GM21526 (cell line): Measurements from ENCODE around the gene SEMA5A.

Source experiments
- ATAC-seq: cut with Tn5 transposase; IDR thresholded peaks from one replicate; pipeline ENCODE4 v1.9.1; 2021; ENCODE audit warnings: moderate library complexity; ENCODE audit not compliant: unreplicated experiment, low FRiP score

The SEMA5A gene

DNA sequence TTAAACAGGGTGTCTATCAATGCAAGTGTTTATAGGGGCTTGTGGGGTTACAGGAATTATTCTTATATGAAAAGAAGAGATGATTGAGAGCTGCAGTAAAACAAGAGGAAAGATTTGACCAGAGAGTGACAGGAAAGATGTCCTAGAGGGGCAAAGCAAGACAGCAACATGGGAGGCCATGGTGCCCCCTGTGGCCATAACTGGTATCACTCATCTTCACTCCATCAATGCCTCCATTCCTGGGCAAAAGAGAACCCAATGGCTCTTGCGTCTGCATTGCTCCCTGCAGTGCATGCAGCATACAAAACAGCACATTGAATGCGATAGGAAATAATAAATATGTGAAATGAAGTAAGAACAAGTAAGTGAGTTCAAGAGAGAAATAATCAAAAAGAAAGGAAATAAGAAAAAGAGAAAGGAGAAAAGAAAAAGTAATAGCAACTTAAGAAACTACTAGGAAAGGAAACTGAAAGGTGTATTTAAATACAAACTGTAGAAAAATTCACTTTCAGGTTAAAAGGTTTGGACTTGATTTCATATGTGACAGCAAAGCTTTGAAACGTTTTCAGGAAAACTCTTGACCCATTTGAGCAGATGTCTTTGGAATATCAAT lies 206.6 kb downstream of the SEMA5A start:
- peak; percentile 69 for ATAC-seq

DNA sequence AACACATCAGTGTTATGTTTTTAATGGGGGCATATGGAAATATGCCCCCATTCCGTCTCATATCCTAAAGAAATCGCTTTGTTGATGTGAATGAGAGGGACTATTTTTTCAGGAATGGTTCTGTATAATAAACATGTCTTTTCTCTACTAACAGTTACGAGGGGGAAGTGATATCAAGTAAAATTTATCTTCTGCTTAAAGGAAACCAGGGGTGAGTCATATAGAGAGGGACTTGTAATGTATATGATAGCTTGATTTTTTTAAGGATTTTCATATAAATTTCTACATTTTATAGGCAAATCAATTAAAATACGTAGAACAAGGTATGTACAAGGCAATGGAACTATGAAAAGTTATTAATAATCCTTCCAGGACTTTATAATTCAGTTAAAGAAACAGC lies 207.1 kb downstream of the SEMA5A start:
- ATAC-seq = no peak

DNA sequence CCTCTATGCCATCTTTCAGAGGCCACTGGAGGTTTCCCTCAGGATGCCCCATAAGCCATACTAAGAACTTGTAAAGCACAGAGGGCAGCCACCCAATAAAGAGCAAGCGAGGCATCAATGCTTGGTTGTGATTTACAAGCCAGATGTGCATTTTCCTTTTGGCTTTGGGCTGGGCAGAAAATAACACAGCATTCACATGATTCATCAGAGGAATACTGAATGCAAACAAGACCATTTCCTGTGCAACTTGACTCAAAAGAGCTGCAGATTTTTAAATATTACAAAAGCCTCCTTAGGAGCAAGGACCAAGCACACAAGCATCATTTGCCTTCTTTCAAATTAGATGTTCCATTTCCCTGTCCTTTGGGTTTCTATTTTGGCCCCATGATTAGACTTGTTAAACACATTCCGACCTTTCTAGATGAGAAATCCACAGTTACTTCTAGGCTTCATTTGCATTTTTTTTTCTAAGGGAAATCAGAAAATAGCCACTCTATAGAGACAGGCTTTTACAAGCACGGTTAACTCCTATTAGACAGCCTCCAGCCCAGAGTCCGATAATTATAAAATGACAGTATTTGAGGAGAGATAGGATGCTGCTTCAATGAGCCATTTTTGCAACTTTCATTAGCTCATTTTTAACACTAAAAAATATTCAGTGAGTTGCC lies 207.8 kb downstream of the SEMA5A start:
- no peak for ATAC-seq

DNA sequence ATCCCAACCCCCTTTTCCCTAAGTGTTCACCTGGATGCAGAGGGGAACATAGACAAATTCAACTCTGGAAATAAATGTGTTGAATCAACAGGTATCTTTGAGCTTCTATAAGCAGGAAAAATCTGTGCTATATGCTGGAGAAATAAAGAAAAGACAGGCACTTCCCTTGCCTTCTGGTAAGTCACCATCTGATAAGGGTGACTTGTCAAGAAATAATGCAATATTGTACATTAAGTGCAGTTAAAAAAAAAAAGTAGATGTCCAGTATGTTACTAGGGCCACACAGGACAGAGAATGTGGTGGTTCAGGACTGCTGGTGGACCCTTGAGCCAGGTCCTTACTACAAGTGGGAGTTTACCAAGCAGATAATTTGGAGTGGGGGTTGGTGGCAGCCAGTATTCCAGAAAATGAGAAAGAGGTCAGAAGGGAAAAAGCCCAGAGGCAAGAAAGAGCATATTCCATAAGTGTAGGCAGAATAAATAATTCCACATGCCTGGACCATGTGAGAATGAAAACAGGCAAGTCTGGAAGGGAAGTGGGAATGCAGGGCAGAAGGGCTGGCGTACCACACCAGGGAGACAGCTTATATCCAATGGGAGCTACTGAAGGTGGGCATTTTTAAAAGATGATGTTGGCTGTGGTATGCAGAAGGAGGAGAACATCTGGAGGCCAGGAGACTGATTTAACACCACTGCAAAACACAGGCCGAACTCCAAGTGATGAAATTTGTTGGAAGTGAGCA lies 209.9 kb downstream of the SEMA5A start:
- no peak for ATAC-seq

DNA sequence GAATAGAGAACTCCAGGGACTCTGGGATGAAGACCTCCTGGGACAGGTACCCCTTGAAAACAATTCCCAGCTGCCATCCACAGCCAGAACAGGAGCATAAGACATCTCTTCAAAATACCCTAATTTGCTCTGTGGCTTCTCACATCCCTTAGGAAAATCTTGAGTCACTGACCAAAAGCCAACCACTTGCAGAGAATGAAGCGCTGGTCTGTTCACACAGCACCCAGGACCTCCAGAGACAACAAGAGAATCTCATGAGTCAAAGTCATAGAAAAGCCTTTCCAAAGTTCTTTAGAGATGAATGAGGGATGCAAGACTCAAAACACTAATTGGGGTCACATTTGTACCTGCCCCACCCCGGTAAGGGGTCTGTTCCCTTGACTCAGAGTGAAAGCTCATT lies 210.6 kb downstream of the SEMA5A start:
- no peak for ATAC-seq

DNA sequence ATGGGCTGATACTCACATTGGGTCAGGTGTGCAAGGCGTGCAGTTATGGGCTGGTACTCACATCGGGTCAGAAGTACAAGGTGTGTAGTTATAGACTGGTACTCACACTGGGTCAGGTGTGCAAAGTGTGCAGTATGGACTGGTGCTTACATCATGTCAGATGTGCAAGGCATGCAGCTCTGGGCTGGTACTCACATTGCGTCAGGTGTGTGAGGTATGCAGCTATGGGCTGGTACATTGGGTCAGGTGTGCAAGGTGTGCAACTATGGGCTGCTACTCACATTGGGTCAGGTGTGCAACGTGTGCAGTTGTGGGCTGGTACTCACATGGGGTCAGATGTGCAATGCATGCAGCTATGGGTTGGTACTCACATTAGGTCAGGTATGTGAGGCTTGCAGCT lies 213.8 kb downstream of the SEMA5A start:
- ATAC-seq = no peak

DNA sequence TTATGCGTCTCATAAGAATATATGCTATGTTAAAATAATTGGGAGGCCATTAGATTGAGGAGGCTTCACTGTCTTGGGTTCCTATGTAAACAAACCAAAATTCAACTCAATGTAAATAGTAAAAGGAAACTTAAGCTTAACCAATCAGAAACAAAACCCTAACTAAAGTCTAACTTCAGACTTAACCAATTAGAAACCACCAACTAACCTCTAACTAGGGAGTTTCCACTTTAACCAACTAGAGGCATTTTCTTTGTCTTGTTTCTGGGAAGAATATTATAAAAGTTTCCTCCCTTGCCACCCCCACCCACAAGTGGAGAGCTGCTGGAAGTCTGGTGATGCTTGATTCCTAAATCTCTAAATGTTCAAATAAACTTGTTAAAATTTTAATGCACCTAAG lies 214.5 kb downstream of the SEMA5A start:
- ATAC-seq = no peak

DNA sequence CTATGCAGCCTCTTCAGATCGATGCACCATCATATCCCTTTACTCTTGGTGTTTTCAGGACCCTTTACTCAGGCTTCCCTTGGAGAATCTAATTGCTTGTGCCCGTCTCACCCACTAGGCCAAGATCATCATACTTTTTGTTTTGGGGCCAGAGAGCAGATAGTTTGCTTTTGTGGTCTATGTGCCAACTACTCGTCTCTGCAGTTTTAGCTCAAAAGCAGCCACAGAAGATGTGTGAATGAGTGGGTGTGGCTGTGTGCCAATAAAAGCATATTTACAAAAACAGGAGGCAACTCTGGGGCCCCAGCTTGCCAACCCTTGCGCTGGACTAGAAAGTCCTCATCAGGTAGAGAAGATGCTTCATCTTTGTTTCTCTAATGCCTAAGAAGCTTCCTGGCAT lies 216.8 kb downstream of the SEMA5A start:
- ATAC-seq = no peak

DNA sequence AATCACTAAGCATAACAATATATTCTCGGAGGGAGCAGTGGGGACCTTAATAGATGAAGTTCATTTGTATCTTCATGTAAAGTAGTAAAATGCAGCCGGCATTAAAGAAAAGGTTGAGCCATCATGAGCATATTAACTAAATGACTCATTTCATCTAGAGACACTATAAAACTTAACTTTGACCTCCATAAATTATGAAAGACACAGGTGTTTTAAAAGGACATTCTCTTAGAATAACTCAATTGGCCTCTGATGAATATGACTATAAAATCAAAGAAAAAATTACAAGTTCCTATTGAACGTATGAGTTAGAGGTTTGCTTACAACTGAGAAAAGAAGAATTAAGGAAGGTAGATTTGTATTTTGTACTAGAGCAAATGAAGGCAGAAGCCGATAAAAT lies 220.3 kb downstream of the SEMA5A start:
- no peak for ATAC-seq

DNA sequence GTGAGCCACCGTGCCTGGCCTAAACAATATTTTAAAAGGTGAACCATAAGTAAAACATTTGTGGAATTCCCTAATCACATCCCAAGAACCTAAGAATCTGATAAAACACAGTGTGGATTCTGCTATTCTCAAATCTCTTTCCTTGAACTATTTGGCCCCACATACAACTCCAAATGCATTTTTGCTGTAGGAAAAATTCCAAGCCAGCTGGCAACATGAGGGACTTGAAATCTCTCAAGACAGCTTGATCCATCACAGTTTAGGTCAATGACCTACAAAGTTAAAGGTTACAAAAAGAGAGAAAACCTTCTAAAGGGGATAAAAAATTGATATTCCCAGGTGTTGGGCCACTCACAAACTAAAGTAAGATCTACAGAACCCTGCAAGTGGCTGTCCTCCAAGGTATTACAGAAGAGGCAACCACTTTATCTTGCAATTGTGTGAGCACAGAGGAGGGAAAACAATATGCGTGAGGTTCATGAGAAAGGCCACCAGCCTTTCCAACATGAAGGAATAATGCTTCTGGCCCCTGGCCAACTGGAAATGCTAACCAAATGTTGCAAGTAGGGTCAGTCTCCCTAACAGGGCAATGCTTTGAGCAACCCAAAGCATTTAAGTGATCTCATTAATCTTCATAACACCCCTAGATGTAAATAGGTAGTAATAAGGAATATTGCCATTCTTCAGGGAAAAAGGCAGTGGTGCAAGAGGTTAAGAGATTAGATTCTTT lies 221.4 kb downstream of the SEMA5A start:
- no peak for ATAC-seq

DNA sequence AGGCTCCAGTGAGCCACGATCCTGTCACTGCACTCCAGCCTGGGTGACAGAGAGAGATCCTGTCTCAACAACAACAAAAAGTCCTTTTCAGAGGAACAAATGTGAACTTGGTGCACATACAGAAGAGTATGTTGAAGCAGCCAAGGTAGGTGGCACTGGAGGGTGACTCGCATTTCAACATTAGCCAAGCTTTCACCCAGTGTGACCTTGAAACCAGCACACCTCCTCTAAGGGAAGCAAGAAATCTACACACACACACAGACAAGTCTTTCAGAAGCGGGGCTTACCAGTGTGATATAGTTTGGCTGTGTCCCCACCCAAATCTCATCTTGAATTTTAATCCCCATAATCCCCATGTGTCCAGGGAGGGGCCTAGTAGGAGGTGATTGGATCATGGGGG lies 225.2 kb downstream of the SEMA5A start:
- ATAC-seq = no peak

DNA sequence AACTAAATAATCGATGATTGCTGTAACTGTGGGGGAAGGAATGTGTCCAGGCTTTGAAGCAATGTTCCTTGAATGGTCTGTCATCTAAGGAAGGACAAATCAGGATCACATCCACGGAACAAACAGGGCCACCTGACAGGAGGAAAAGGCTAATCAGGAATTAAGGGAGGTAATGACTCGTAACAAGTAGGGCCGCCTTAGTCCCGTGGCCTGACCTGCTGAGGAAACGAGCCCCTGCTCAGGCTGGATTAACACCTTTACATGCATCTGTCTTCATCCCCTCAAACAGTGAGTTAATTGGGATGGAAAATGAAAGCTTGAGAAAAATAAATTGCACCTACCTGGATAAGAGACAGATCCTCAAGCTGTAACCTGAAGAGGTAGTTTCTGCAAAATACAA lies 227.8 kb downstream of the SEMA5A start:
- ATAC-seq = no peak

DNA sequence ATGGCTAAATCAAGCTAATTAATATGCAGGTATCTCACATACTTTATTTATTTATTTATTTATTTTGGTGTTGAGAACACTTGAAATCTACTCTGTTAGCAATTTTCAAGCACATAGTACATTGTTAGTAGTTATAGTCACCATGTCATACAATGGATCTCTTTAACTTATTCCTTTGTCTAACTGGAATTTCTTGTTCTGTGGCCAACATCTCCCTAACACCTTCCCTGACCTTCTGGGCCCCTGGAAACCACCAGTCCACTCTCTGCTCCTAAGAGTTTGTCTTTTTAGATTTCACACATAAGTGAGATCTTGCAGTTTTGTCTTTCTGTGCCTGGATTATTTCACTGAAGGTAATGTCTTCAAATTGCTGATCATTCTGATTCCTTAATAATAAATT lies 229.1 kb downstream of the SEMA5A start:
- no peak for ATAC-seq

DNA sequence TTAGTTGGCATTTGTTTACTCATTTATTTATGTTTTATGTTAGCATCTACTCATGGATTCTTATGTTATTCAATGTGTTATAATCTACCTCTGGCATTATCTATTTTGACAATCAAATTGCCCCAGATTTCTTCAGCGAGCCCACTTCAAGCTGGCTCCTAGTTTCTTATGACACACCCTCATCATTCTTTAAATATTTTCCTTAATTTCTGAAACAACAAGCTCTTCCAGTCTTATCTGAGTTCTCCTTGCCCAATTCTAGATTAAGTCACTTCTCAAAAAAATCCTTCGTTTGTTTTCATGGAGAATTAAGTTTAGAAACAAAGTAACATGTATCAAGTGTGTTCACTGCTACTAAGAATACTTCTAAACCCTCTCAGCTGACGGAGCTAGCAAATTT lies 229.8 kb downstream of the SEMA5A start:
- no peak for ATAC-seq

DNA sequence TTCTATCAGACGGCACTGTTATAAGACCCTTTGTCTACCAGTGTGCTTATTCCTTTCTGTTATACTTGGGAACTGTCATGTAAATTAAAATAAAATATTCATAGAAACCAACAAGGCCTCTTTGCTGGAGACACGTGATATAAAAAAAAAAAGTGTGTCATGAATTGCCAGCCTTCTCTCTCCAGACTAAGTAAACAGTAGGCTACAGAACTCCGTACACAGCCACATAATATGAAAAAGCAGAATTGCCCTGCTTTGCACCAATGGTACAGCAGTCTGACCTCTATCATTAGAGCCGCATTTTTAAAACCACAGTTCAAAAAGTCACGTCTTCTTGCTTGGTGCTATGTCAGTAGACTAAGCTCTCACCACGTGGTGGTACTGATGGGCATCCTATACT lies 231.3 kb downstream of the SEMA5A start:
- no peak for ATAC-seq

DNA sequence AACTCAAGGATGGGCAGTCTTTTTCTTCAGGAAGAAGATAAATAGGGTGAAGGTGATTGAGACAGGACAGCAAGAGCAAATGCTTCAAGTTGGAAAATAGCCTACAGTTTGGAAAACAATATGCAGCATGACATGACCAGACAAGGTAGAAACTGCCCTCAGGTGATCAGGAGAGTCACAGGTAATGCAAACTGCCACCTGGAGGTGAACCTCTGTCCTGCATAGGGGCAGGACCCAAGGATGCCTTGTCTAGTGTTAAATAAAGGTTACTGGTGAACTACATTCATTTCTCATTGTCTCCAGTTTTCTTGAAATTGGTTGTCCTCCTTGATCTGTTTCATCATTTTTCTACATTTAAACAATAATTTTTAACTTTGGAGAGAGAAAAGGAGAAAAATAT lies 232.1 kb downstream of the SEMA5A start:
- no peak for ATAC-seq

DNA sequence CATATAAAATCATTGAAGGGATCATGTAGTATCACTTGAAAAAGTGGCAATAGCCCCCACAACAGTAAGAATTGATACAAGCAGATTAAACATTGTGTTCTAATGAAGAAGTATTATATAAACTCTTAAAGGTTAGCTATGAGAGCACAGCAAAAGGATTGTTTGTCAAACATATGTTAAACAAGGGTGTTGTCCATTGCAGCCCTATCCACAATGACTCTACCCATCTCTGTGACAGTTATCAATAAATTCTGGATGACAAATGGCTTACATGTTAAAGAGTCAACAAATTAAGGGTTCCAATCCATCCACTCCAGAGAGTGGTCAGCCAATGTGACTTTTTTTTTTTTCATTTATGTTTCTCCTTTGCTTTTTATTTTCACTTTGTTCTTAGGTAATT lies 238.7 kb downstream of the SEMA5A start:
- no peak for ATAC-seq

DNA sequence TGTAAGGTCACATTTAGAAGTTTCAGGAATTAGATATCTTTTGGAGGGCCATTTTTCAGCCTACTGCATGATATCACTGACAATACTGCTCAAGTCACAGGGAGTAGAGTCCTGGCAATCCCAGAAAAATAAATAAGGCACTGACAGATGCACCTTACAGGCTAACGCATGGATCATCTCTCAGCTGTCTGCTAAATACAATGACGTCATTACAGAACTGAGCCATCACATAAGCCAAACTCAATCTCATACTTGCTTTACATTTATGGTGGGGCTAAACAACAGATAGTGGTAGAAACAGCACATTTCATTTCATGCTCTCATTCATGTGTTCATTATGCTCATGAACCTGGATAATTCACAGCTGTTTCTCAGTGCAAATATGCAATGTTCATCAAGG lies 243.7 kb downstream of the SEMA5A start:
- ATAC-seq = no peak

DNA sequence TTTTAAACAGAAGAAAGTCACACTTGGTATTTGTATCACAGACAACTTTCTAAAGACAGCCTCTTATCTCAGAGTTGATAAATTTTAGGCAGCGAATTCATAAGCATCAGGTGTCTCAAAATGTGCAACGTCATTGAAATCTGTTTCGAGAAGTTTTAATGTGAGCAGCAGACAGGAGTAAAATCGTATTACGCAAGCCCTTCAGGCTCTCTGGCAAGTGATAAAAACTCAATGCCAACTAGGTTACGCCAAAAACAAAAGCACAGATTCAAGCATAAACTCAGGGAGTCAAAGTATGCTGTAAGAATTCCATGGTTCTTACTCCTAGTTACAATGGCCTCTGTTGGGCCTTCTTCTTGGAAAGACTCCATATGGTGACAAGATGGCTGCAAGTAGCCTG lies 244.7 kb downstream of the SEMA5A start:
- no peak for ATAC-seq

DNA sequence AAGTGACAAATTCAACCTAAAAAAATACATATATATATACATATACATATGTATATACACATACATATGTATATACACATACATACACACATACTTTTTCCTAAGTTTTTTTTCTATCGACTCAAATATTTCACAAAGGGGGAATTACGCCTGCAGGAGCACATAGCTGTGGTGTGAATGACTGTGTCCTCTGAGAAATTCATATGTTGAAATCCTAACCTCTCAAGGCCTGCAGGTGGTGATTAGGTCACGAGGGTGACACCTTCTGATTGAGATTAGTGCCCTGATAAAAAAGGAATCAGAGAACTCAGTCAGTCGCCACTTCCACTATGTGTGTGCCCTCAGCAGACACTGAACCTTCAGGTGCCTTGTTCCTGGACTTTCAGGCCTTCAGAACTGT lies 248.7 kb downstream of the SEMA5A start:
- no peak for ATAC-seq

DNA sequence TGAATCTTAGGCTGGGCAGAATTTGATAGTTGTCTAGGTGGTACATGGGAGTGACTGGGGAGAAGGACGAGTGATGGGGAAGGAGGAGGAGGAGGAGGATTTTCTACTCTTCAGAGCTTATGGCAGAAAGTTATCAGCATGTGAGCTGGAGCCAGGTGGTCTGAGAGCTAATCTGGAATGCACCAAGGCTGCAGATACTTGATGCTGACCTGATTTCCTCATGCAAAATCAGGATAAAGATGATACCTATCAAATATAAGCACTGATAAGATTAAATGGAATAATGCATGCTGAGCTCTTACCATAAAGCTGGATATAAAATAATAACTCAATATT lies 250.4 kb downstream of the SEMA5A start:
- no peak for ATAC-seq
